SK-N-SH (cell line): ENCODE measurements around the gene C20orf204. TPM values are rescaled to one million over a fixed set of nuclear protein-coding genes. Genes with fewer than 3 reads are reported as not detected.

Experiments
- CTCF ChIA-PET: fragments of 300-600, 350-600 bp; formaldehyde crosslinking; extraction: SDS; loops from one replicate; lab custom pipeline; 2021; lab: Yijun Ruan, JAX
- POLR2A ChIA-PET: fragments of 350-600 bp; sonication (Branson Sonifier 250); formaldehyde crosslinking; extraction: SDS; loops from one replicate; lab custom pipeline; 2020; ENCODE audit warnings: antibody characterized with exemption, inconsistent platforms; lab: Yijun Ruan, JAX
- DNase-seq: peaks from one replicate; pipeline ENCODE4 v3.0.0; 2012
- H2AFZ ChIP-seq: fragments of 200-600 bp; sonication (generic); 2 replicates; pipeline ENCODE4 v1.8.1; 2016; ENCODE audit warnings: antibody characterized with exemption, mild to moderate bottlenecking, low read depth
- H3F3A ChIP-seq: fragments of 200-600 bp; sonication (generic); replicated peaks from 2 replicates; pipeline ENCODE3; 2016; ENCODE audit warnings: antibody characterized with exemption, mild to moderate bottlenecking; ENCODE audit not compliant: insufficient read depth
- H3K27ac ChIP-seq, 2 experiments: fragments of 200-500 bp in 1 of 2; fragments of 200-600 bp in 1 of 2; sonication (Bioruptor generic) in 1 of 2; sonication (generic), shearing (Covaris generic) in 1 of 2; 2 replicates each; pipeline versions ENCODE4 v1.5.1 to v1.6.1; 2014 to 2016; ENCODE audit warnings: low read depth in 2 of 2, inconsistent platforms in 1 of 2, low read length in 1 of 2, mild to moderate bottlenecking in 1 of 2, mixed read lengths in 1 of 2
- H3K27me3 ChIP-seq: fragments of 200-600 bp; sonication (generic), shearing (Covaris generic); 2 replicates; pipeline ENCODE4 v1.6.1; 2016; ENCODE audit warnings: mixed run types; ENCODE audit not compliant: insufficient read depth
- H3K36me3 ChIP-seq, 2 experiments: fragments of 200-500 bp in 1 of 2; fragments of 200-600 bp in 1 of 2; sonication (Bioruptor generic) in 1 of 2; sonication (generic) in 1 of 2; replicated peaks in 1 of 2; 2 replicates each; pipeline versions ENCODE3 to v1.5.1; 2014 to 2016; ENCODE audit warnings: low read length in 1 of 2, mild to moderate bottlenecking in 1 of 2; ENCODE audit not compliant: insufficient read depth in 2 of 2, control insufficient read depth in 1 of 2
- H3K4me1 ChIP-seq, 2 experiments: fragments of 200-500 bp in 1 of 2; fragments of 200-600 bp in 1 of 2; sonication (Bioruptor generic) in 1 of 2; sonication (generic), shearing (Covaris generic) in 1 of 2; 2 replicates each; pipeline versions ENCODE4 v1.5.1 to v1.6.1; 2014 to 2016; ENCODE audit warnings: low read depth in 1 of 2, low read length in 1 of 2, mixed run types in 1 of 2; ENCODE audit not compliant: insufficient read depth in 2 of 2, control insufficient read depth in 1 of 2
- H3K4me2 ChIP-seq: fragments of 200-600 bp; sonication (generic), shearing (Covaris generic); 2 replicates; pipeline ENCODE4 v1.6.1; 2017; ENCODE audit warnings: mixed run types
- H3K4me3 ChIP-seq, 2 experiments: fragments of 200-500 bp in 1 of 2; fragments of 200-600 bp in 1 of 2; sonication (Bioruptor generic) in 1 of 2; sonication (generic), shearing (Covaris generic) in 1 of 2; 2 replicates each; pipeline versions ENCODE4 v1.5.1 to v1.8.1; 2014 to 2016; ENCODE audit warnings: low read depth in 2 of 2, inconsistent platforms in 1 of 2, low read length in 1 of 2, mild to moderate bottlenecking in 1 of 2, mixed read lengths in 1 of 2, moderate library complexity in 1 of 2
- H3K79me2 ChIP-seq: fragments of 200-600 bp; sonication (generic); 2 replicates; pipeline ENCODE4 v1.8.1; 2017; ENCODE audit warnings: mild to moderate bottlenecking; ENCODE audit not compliant: insufficient read depth
- H3K9ac ChIP-seq: fragments of 200-600 bp; sonication (generic); 2 replicates; pipeline ENCODE4 v1.6.1; 2017; ENCODE audit warnings: mixed run types
- H3K9me2 ChIP-seq: fragments of 200-600 bp; sonication (generic); 2 replicates; pipeline ENCODE4 v1.6.1; 2017; ENCODE audit warnings: mixed run types
- H3K9me3 ChIP-seq: fragments of 200-600 bp; sonication (generic); 2 replicates; pipeline ENCODE4 v1.6.1; 2017; ENCODE audit warnings: mixed run types, mild to moderate bottlenecking, moderate library complexity
- H4K20me1 ChIP-seq: fragments of 200-600 bp; sonication (generic); 2 replicates; pipeline ENCODE4 v1.6.1; 2017; ENCODE audit warnings: mild to moderate bottlenecking, mixed run types; ENCODE audit not compliant: insufficient read depth
- ELF1 ChIP-seq: IDR thresholded peaks from 2 replicates; pipeline ENCODE4 v1.4.0; 2012
- EZH2phosphoT487 ChIP-seq: fragments of 200-600 bp; sonication (generic); IDR thresholded peaks from 2 replicates; pipeline ENCODE4 v1.6.1; 2017; ENCODE audit warnings: low read depth, mixed run types, mild to moderate bottlenecking, antibody characterized with exemption, moderate library complexity, borderline replicate concordance
- GABPA ChIP-seq: IDR thresholded peaks from 2 replicates; pipeline ENCODE4 v1.4.0; 2012; ENCODE audit warnings: low read depth, mild to moderate bottlenecking
- GATA2 ChIP-seq: sonication (generic); formaldehyde crosslinking; IDR thresholded peaks from 2 replicates; pipeline ENCODE4 v1.5.0; 2020; ENCODE audit warnings: mild to moderate bottlenecking, missing genetic modification reagents
- IRF3 ChIP-seq: fragments of 150-350 bp; IDR thresholded peaks from 2 replicates; pipeline ENCODE4 v1.6.1; 2016; ENCODE audit warnings: mild to moderate bottlenecking, low read depth, low read length
- JUND ChIP-seq: IDR thresholded peaks from 2 replicates; pipeline ENCODE4 v1.4.0; 2012
- MAX ChIP-seq: IDR thresholded peaks from 2 replicates; pipeline ENCODE4 v1.4.0; 2012; ENCODE audit warnings: low read depth
- MEF2A ChIP-seq: IDR thresholded peaks from 2 replicates; pipeline ENCODE4 v1.4.0; 2012; ENCODE audit warnings: low read depth, borderline replicate concordance
- MXI1 ChIP-seq: IDR thresholded peaks from 2 replicates; pipeline ENCODE4 v1.6.1; 2012; ENCODE audit warnings: mild to moderate bottlenecking, low read depth, low read length, improper control_type of control experiment
- NFIC ChIP-seq: IDR thresholded peaks from 2 replicates; pipeline ENCODE4 v1.4.0; 2012; ENCODE audit warnings: borderline replicate concordance
- PBX3 ChIP-seq: IDR thresholded peaks from 2 replicates; pipeline ENCODE4; 2012
- POLR2AphosphoS5 ChIP-seq: IDR thresholded peaks from 2 replicates; pipeline ENCODE4 v1.6.1; 2012; ENCODE audit warnings: low read depth, low read length
- RAD21 ChIP-seq: IDR thresholded peaks from 2 replicates; pipeline ENCODE4 v1.6.1; 2012; ENCODE audit warnings: mild to moderate bottlenecking, low read length
- SIN3A ChIP-seq: IDR thresholded peaks from 2 replicates; pipeline ENCODE4 v1.6.1; 2012; ENCODE audit warnings: low read depth, mild to moderate bottlenecking, low read length, moderate library complexity, borderline replicate concordance
- TCF12 ChIP-seq: IDR thresholded peaks from 2 replicates; pipeline ENCODE4 v1.4.0; 2012
- TEAD4 ChIP-seq: IDR thresholded peaks from 2 replicates; pipeline ENCODE4 v1.4.0; 2012; ENCODE audit warnings: mild to moderate bottlenecking, borderline replicate concordance; ENCODE audit not compliant: insufficient read depth
- USF2 ChIP-seq: fragments of 150-350 bp; IDR thresholded peaks from 2 replicates; pipeline ENCODE4 v1.6.1; 2017; ENCODE audit warnings: antibody characterized with exemption, low read length, low read depth, borderline replicate concordance
- YY1 ChIP-seq: IDR thresholded peaks from 2 replicates; pipeline ENCODE4 v1.4.0; 2012; ENCODE audit warnings: low read depth, mild to moderate bottlenecking
- ZBTB33 ChIP-seq: IDR thresholded peaks from 2 replicates; pipeline ENCODE4 v1.4.0; 2012; ENCODE audit warnings: low read depth, borderline replicate concordance
- WGBS: methylation state at CpG from one replicate; pipeline ENCODE4 v1.1.6; 2017; ENCODE audit warnings: low lambda C conversion rate; 5-methylcytosine and 5-hydroxymethylcytosine counted together
- polyA plus RNA-seq, 3 experiments: library from polyadenylated mRNA; depleted of rRNA; stranded (reverse); fragments of >200 nt; gene quantifications; 2 replicates each; pipeline ENCODE4 v1.2.3, GENCODE V29; 2012

The C20orf204 gene
- polyA plus RNA-seq, 1 of the 3 experiments (the other 2 are of a cell fraction), result 0.21 TPM

GRCh38 chr20:64042054-64042781, 6.2 kb downstream of the C20orf204 start:
- Histone ChIP-seq H3K9me3 (no peaks in the 10 kb centered on the region), H4K20me1 (no peaks in the 10 kb centered on the region), H3K4me2 (peak overlapping the region; percentile 59; the same call in 1 of the 2 replicates), H3K36me3 (no peaks in the 10 kb centered on the region), H3K79me2 (no peaks in the 10 kb centered on the region), H3F3A (peaks cover 10% of the 10 kb centered on the region), H3K4me3 (peak overlapping the region in 1 of 2 experiments; percentile 47; a peak in 2 of 4 replicates), H3K9ac (no peak overlapping the region), H3K9me2 (no peaks in the 10 kb centered on the region), H3K27me3 (peaks cover 14% of the 10 kb centered on the region), H3K27ac (no peak overlapping the region), H2AFZ (0 out of 2 replicates have a peak overlapping the region, but pooled peaks have one; percentile 59), H3K4me1 (peaks cover 0 to 13% of the 10 kb centered on the region in 2 experiments; a peak in 1 of 4 replicates)
- POLR2A ChIA-PET, result no interaction called here
- TF ChIP-seq MAX (no peak), GABPA (peak; percentile 32; the same call in 1 of the 2 replicates)
- CTCF ChIA-PET, result interaction anchor here (0.9 to 7.7 kb wide), 3 partner anchors 11 to 78 kb away, joined by 4 to 52 read pairs (median 10); no protein-coding TSS in a partner anchor
- WGBS, result 19% methylated on average over 20 of the region's 55 CpGs
- DNase-seq, result no peak

GRCh38 chr20:64043768-64044167, 7.8 kb downstream of the C20orf204 start:
- H4K20me1 ChIP-seq, result no peaks in the 10 kb centered on the region
- no peaks in the 10 kb centered on the region for H3K79me2 ChIP-seq
- H3K4me2 ChIP-seq, result no peak overlapping the region
- no peak overlapping the region for H2AFZ ChIP-seq
- H3F3A ChIP-seq, result peaks cover 10% of the 10 kb centered on the region
- DNase-seq, result no peak
- H3K4me1 ChIP-seq, result peaks cover 0 to 13% of the 10 kb centered on the region in 2 experiments; a peak in 1 of 4 replicates
- H3K9me3 ChIP-seq, result no peaks in the 10 kb centered on the region
- no peak for TF ChIP-seq POLR2AphosphoS5
- TF ChIP-seq MEF2A, result no peak
- TF ChIP-seq ZBTB33, result no peak
- TF ChIP-seq SIN3A, result no peak
- TF ChIP-seq IRF3, result no peak
- no peak for TF ChIP-seq RAD21
- no peak for TF ChIP-seq EZH2phosphoT487
- TF ChIP-seq TEAD4, result no peak
- TF ChIP-seq YY1, result no peak
- TF ChIP-seq USF2, result no peak
- TF ChIP-seq GATA2, result no peak
- TF ChIP-seq TCF12, result no peak
- no peak for TF ChIP-seq PBX3
- no peak for TF ChIP-seq MAX
- no peak for TF ChIP-seq ELF1
- no peak for TF ChIP-seq MXI1
- TF ChIP-seq JUND, result no peak
- no peak for TF ChIP-seq NFIC
- H3K9ac ChIP-seq, result no peak overlapping the region
- peaks cover 26% of the 10 kb centered on the region for H3K27me3 ChIP-seq
- WGBS, result 90% methylated on average over 9 of the region's 9 CpGs
- no peaks in the 10 kb centered on the region for H3K36me3 ChIP-seq
- no peak overlapping the region for H3K4me3 ChIP-seq
- CTCF ChIA-PET, result interaction anchor here (0.6 to 3.5 kb wide), 5 partner anchors 14 to 70 kb away, joined by 3 to 15 read pairs (median 4); partner anchors contain the start of genes PRPF6 and TCEA2
- no peak overlapping the region for H3K27ac ChIP-seq
- H3K9me2 ChIP-seq, result no peaks in the 10 kb centered on the region
- POLR2A ChIA-PET, result interaction anchor here (1.0 kb wide), 1 partner anchor 19 kb away, joined by 4 read pairs; the partner anchor contains the start of gene TCEA2
